WTC11 (cell line): ENCODE results near the gene ANO8. TPM values are rescaled to one million over a fixed set of nuclear protein-coding genes. Genes with fewer than 3 reads are reported as not detected.

Experiments
- ATAC-seq: fragments of 200-7000 bp; cut with Tn5 transposase; 2 replicates; pipeline ENCODE4 v1.10.0; 2021; ENCODE audit warnings: mild to moderate bottlenecking, moderate library complexity
- CTCF ChIA-PET: fragments of 300-600 bp; sonication (Branson Sonifier 250); formaldehyde crosslinking; loops from one replicate; lab custom pipeline; 2021; ENCODE audit warnings: antibody characterized with exemption; lab: Charles Lee
- POLR2A ChIA-PET: fragments of 350-600 bp; sonication (Branson Sonifier 250); formaldehyde crosslinking; loops from one replicate; lab custom pipeline; 2021; ENCODE audit warnings: antibody characterized with exemption; lab: Charles Lee
- DNase-seq: peaks from one replicate; pipeline ENCODE4 v3.0.0; 2021; ENCODE audit warnings: low spot score
- H3K27ac Mint-ChIP-seq: 2 replicates; pipeline ENCODE4 v1.8.0; 2021; ENCODE audit warnings: mixed read lengths
- H3K27me3 Mint-ChIP-seq: 2 replicates; pipeline ENCODE4 v1.8.0; 2021; ENCODE audit warnings: low read depth, mild to moderate bottlenecking, moderate library complexity, mixed read lengths
- H3K36me3 Mint-ChIP-seq: 2 replicates; pipeline ENCODE4 v1.8.0; 2021; ENCODE audit warnings: mixed read lengths
- H3K4me1 Mint-ChIP-seq: 2 replicates; pipeline ENCODE4 v1.8.0; 2022; ENCODE audit warnings: mixed read lengths
- H3K4me3 Mint-ChIP-seq: 2 replicates; pipeline ENCODE4 v1.8.0; 2021; ENCODE audit warnings: mild to moderate bottlenecking, moderate library complexity, mixed read lengths
- H3K9me3 Mint-ChIP-seq: 2 replicates; pipeline ENCODE4 v1.8.0; 2021; ENCODE audit warnings: mixed read lengths
- CREM ChIP-seq: sonication (generic); formaldehyde crosslinking; IDR thresholded peaks from 2 replicates; pipeline ENCODE4 v1.8.1; 2022; ENCODE audit warnings: mild to moderate bottlenecking, missing genetic modification reagents, moderate library complexity
- E2F5 ChIP-seq: sonication (generic); formaldehyde crosslinking; IDR thresholded peaks from 2 replicates; pipeline ENCODE4 v1.8.1; 2022; ENCODE audit warnings: mild to moderate bottlenecking, moderate library complexity, missing genetic modification reagents
- ESRRA ChIP-seq: sonication (generic); formaldehyde crosslinking; IDR thresholded peaks from 2 replicates; pipeline ENCODE4 v1.8.1; 2022; ENCODE audit warnings: mild to moderate bottlenecking, missing genetic modification reagents, borderline replicate concordance
- ETV6 ChIP-seq: sonication (generic); formaldehyde crosslinking; IDR thresholded peaks from 2 replicates; pipeline ENCODE4 v1.8.1; 2022; ENCODE audit warnings: mild to moderate bottlenecking, missing genetic modification reagents
- FOXK1 ChIP-seq: sonication (generic); formaldehyde crosslinking; IDR thresholded peaks from 2 replicates; pipeline ENCODE4 v1.8.0; 2022; ENCODE audit warnings: mild to moderate bottlenecking, moderate library complexity, missing genetic modification reagents
- GTF2I ChIP-seq: fragments of 250-450 bp; sonication (Bioruptor Pico); conservative IDR thresholded peaks from 2 replicates; pipeline ENCODE4 v1.4.0; 2021; ENCODE audit warnings: mild to moderate bottlenecking
- HMGA2 ChIP-seq: fragments of 250-450 bp; sonication (Bioruptor Pico); IDR thresholded peaks from 2 replicates; pipeline ENCODE4 v1.4.0; 2021; ENCODE audit warnings: mild to moderate bottlenecking, moderate library complexity
- JAZF1 ChIP-seq: fragments of 250-450 bp; sonication (Bioruptor Pico); IDR thresholded peaks from 2 replicates; pipeline ENCODE4 v1.9.0; 2021; ENCODE audit warnings: moderate library complexity, mild to moderate bottlenecking, inconsistent platforms
- MYBL2 ChIP-seq: sonication (generic); formaldehyde crosslinking; IDR thresholded peaks from 2 replicates; pipeline ENCODE4 v1.8.1; 2023; ENCODE audit warnings: mild to moderate bottlenecking, moderate library complexity, missing genetic modification reagents
- NFYB ChIP-seq: sonication (generic); formaldehyde crosslinking; conservative IDR thresholded peaks from 2 replicates; pipeline ENCODE4 v1.8.0; 2022; ENCODE audit warnings: low read depth, missing genetic modification reagents
- NR1H2 ChIP-seq: sonication (generic); formaldehyde crosslinking; IDR thresholded peaks from 2 replicates; pipeline ENCODE4 v1.9.0; 2021; ENCODE audit warnings: mild to moderate bottlenecking, moderate library complexity, missing genetic modification reagents
- PREB ChIP-seq: sonication (generic); formaldehyde crosslinking; IDR thresholded peaks from 2 replicates; pipeline ENCODE4 v1.8.1; 2022; ENCODE audit warnings: mild to moderate bottlenecking, missing genetic modification reagents, moderate library complexity, borderline replicate concordance
- SMAD3 ChIP-seq: sonication (generic); formaldehyde crosslinking; IDR thresholded peaks from 2 replicates; pipeline ENCODE4 v1.8.0; 2022; ENCODE audit warnings: missing genetic modification reagents, mild to moderate bottlenecking, borderline replicate concordance
- SOX15 ChIP-seq: fragments of 250-450 bp; sonication (Bioruptor Pico); IDR thresholded peaks from 2 replicates; pipeline ENCODE4 v1.9.0; 2021; ENCODE audit warnings: mild to moderate bottlenecking
- SP1 ChIP-seq: sonication (generic); formaldehyde crosslinking; conservative IDR thresholded peaks from 2 replicates; pipeline ENCODE4 v1.8.1; 2022; ENCODE audit warnings: missing genetic modification reagents
- TEAD1 ChIP-seq: sonication (generic); formaldehyde crosslinking; IDR thresholded peaks from 2 replicates; pipeline ENCODE4 v1.8.0; 2022; ENCODE audit warnings: mild to moderate bottlenecking, missing genetic modification reagents
- ZNF138 ChIP-seq: sonication (generic); formaldehyde crosslinking; conservative IDR thresholded peaks from 2 replicates; pipeline ENCODE4 v1.8.1; 2022; ENCODE audit warnings: mild to moderate bottlenecking, moderate library complexity, missing genetic modification reagents
- ZNF219 ChIP-seq: sonication (generic); formaldehyde crosslinking; IDR thresholded peaks from 2 replicates; pipeline ENCODE4 v1.8.0; 2023; ENCODE audit warnings: missing genetic modification reagents, mild to moderate bottlenecking, borderline replicate concordance
- ZNF263 ChIP-seq: sonication (generic); formaldehyde crosslinking; IDR thresholded peaks from 2 replicates; pipeline ENCODE4 v1.8.1; 2022; ENCODE audit warnings: low read depth, mild to moderate bottlenecking, moderate library complexity, missing genetic modification reagents
- ZNF423 ChIP-seq: fragments of 250-450 bp; sonication (Bioruptor Pico); IDR thresholded peaks from 2 replicates; pipeline ENCODE4 v2.1.2; 2022; ENCODE audit warnings: mild to moderate bottlenecking, moderate library complexity
- total RNA-seq: library from RNA; stranded (reverse); gene quantifications from 3 replicates; pipeline ENCODE4 v1.2.3, GENCODE V29; 2021
- TF ChIP-seq, protein P1 (sequence below): fragments of 250-450 bp; sonication (Bioruptor Pico); IDR thresholded peaks from 2 replicates; pipeline ENCODE4 v2.1.2; 2022; ENCODE audit warnings: mild to moderate bottlenecking, moderate library complexity
- TF ChIP-seq, protein P2 (sequence below): sonication (generic); formaldehyde crosslinking; IDR thresholded peaks from 2 replicates; pipeline ENCODE4 v1.8.0; 2022; ENCODE audit warnings: mild to moderate bottlenecking, missing genetic modification reagents
- TF ChIP-seq, protein P3 (sequence below): sonication (generic); formaldehyde crosslinking; IDR thresholded peaks from 2 replicates; pipeline ENCODE4 v1.8.1; 2023; ENCODE audit warnings: mild to moderate bottlenecking, missing genetic modification reagents, moderate library complexity
- TF ChIP-seq, protein P4 (sequence below): sonication (generic); formaldehyde crosslinking; IDR thresholded peaks from 2 replicates; pipeline ENCODE4 v1.8.1; 2022; ENCODE audit warnings: low read depth, missing genetic modification reagents, borderline replicate concordance
- TF ChIP-seq, protein P5 (sequence below): fragments of 250-450 bp; sonication (Bioruptor Pico); conservative IDR thresholded peaks from 2 replicates; pipeline ENCODE4 v1.9.0; 2021; ENCODE audit warnings: mild to moderate bottlenecking
- TF ChIP-seq, protein P6 (sequence below): sonication (generic); formaldehyde crosslinking; IDR thresholded peaks from 2 replicates; pipeline ENCODE4 v1.8.0; 2022; ENCODE audit warnings: mild to moderate bottlenecking, missing genetic modification reagents

ANO8 gene
- total RNA-seq, 1 experiment from 2014 or later: 32.6 TPM

DNA sequence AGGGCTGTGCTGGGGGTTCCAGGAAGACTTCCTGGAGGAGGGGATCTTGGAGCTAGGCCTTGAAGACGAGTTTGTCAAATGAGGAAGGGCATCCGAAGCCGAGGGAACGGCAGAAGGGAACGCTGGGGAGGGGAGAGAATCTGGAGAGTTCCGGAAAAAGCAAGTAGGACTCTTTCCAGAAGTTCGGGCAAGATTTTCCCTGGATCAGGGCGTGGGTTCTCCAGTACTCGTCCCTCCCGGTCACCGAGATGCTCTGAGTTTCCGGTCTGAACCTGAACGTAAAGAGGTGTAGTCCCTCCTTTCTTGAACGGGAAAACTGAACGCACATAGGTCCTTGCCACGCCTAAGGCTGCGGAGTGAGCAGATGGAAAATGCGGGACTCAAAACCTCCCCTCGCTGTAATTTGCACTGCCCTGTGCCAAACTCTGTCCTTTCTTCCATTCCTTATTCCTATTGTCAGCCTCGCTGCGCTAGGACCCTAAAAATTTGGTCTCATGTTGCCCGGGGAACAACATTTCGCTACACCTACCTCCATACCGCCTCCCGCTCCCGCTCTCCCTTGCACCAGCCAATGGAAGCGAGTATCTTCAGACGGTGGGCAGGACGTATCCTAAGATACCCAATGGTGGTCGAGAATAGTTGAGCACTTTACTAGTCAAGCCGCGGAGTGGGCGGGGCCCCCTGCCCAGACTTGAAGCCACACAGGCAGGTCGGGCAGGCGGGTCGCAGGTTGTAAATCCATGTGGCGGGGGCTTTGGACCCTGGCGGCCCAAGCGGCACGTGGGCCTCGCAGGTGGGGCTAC, 2.4 kb upstream of the ANO8 start, which contains the start of gene GTPBP3 (continued):
- TF ChIP-seq ZNF138: no peak
- TF ChIP-seq JAZF1 (CRISPR knock-in tag): no peak
- TF ChIP-seq SOX15 (CRISPR knock-in tag): no peak
- 0 out of 2 replicates have a peak, but pooled peaks have one; percentile 28 for TF ChIP-seq SMAD3 (CRISPR knock-in tag)
- peak; percentile 73; the same call in 1 of the 2 replicates for TF ChIP-seq FOXK1 (CRISPR knock-in tag)
- TF ChIP-seq, protein P1, sequence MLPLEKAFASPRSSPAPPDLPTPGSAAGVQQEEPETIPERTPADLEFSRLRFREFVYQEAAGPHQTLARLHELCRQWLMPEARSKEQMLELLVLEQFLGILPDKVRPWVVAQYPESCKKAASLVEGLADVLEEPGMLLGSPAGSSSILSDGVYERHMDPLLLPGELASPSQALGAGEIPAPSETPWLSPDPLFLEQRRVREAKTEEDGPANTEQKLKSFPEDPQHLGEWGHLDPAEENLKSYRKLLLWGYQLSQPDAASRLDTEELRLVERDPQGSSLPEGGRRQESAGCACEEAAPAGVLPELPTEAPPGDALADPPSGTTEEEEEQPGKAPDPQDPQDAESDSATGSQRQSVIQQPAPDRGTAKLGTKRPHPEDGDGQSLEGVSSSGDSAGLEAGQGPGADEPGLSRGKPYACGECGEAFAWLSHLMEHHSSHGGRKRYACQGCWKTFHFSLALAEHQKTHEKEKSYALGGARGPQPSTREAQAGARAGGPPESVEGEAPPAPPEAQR (CRISPR knock-in tag): no peak
- TF ChIP-seq, protein P2, sequence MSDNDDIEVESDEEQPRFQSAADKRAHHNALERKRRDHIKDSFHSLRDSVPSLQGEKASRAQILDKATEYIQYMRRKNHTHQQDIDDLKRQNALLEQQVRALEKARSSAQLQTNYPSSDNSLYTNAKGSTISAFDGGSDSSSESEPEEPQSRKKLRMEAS (CRISPR knock-in tag): peak; percentile 95
- peak; percentile 71; the same call in 1 of the 2 replicates for TF ChIP-seq GTF2I
- no peak for TF ChIP-seq HMGA2 (CRISPR knock-in tag)
- peak; percentile 31; the same call in 1 of the 2 replicates for TF ChIP-seq TEAD1 (CRISPR knock-in tag)
- peak; percentile 84 for TF ChIP-seq NFYB (CRISPR knock-in tag)
- TF ChIP-seq ZNF263 (CRISPR knock-in tag): no peak
- peak; percentile 100 for TF ChIP-seq SP1
- TF ChIP-seq, protein P3, sequence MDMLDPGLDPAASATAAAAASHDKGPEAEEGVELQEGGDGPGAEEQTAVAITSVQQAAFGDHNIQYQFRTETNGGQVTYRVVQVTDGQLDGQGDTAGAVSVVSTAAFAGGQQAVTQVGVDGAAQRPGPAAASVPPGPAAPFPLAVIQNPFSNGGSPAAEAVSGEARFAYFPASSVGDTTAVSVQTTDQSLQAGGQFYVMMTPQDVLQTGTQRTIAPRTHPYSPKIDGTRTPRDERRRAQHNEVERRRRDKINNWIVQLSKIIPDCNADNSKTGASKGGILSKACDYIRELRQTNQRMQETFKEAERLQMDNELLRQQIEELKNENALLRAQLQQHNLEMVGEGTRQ (CRISPR knock-in tag): peak; percentile 73
- TF ChIP-seq NR1H2 (CRISPR knock-in tag): no peak
- peak; percentile 47; the same call in 1 of the 2 replicates for TF ChIP-seq ETV6 (CRISPR knock-in tag)

DNA sequence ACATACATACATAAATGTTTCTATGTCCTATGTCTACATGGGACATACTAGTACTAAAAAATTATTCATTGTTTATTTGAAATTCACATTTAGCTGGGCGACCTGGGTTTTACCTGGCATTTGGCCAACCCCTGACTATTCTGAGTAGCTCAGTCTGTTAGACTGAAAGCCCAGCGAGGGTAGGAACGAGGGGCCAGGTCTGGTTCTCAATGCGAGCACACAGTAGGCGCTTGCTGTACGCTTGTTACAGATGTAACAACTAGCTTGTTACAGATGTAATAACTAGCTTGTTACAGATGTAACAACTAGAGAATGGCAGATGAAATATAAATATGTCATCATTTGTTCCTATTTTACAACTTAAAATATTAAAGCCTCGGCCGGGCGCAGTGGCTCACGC, 920 bp upstream of the ANO8 start:
- CTCF ChIA-PET: interaction anchor here (0.7 to 3.7 kb wide), 5 partner anchors 9 to 50 kb away, joined by 3 to 27 read pairs (median 5); partner anchors contain the start of gene DDA1
- no peak overlapping the region for H3K27ac Mint-ChIP-seq
- H3K36me3 Mint-ChIP-seq: peaks cover 11% of the 10 kb centered on the region
- no peak for ATAC-seq
- peaks cover 5% of the 10 kb centered on the region for H3K9me3 Mint-ChIP-seq
- H3K4me1 Mint-ChIP-seq: peaks cover 41% of the 10 kb centered on the region
- no peak for DNase-seq
- peaks cover 2% of the 10 kb centered on the region; the same call in 1 of the 2 replicates for H3K27me3 Mint-ChIP-seq
- POLR2A ChIA-PET: interaction anchor here (0.6 to 1.7 kb wide), 2 partner anchors 26 to 457 kb away, joined by 3 to 4 read pairs; partner anchors contain the start of gene DDA1
- H3K4me3 Mint-ChIP-seq: peak overlapping the region; percentile 99
- TF ChIP-seq SMAD3 (CRISPR knock-in tag) (no peak), ESRRA (CRISPR knock-in tag) (no peak), E2F5 (no peak), ZNF423 (CRISPR knock-in tag) (no peak), CREM (CRISPR knock-in tag) (no peak), JAZF1 (CRISPR knock-in tag) (no peak), ZNF219 (CRISPR knock-in tag) (no peak), PREB (CRISPR knock-in tag) (no peak), MYBL2 (CRISPR knock-in tag) (no peak)
- TF ChIP-seq, protein P4, sequence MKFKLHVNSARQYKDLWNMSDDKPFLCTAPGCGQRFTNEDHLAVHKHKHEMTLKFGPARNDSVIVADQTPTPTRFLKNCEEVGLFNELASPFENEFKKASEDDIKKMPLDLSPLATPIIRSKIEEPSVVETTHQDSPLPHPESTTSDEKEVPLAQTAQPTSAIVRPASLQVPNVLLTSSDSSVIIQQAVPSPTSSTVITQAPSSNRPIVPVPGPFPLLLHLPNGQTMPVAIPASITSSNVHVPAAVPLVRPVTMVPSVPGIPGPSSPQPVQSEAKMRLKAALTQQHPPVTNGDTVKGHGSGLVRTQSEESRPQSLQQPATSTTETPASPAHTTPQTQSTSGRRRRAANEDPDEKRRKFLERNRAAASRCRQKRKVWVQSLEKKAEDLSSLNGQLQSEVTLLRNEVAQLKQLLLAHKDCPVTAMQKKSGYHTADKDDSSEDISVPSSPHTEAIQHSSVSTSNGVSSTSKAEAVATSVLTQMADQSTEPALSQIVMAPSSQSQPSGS (CRISPR knock-in tag): no peak
- TF ChIP-seq, protein P5, sequence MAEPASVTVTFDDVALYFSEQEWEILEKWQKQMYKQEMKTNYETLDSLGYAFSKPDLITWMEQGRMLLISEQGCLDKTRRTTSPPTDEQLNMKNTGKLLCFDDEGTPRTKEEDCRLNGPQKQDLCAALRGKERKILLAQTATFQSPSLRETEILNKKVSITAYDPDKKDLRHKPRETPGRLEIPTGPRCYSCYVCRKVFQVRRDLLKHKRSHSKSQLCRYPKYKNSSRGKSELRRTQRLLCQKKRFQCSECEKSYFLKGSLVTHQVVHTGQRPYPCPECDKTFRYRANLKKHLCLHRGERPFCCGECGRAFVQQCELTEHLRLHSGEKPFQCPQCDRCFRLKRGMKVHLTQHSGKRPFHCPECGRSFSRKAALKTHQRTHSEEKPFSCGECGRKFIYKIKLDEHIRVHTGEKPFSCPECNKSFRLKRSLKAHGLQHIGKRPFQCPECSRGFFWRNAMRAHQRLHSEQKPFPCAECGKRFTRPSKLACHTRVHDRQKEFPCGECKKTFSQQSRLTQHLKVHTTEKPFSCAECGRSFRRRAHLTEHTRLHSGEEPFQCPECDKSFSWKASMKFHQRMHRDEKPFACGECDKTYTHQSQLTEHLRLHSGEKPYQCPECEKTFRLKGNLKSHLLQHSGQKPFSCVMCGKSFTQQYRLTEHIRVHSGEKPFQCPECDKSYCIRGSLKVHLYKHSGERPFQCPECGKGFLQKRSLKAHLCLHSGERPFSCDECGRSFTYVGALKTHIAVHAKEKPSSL: no peak
- TF ChIP-seq, protein P6, sequence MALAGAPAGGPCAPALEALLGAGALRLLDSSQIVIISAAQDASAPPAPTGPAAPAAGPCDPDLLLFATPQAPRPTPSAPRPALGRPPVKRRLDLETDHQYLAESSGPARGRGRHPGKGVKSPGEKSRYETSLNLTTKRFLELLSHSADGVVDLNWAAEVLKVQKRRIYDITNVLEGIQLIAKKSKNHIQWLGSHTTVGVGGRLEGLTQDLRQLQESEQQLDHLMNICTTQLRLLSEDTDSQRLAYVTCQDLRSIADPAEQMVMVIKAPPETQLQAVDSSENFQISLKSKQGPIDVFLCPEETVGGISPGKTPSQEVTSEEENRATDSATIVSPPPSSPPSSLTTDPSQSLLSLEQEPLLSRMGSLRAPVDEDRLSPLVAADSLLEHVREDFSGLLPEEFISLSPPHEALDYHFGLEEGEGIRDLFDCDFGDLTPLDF (CRISPR knock-in tag): no peak
